Stimulated activated CD4-positive, alpha-beta T cell treated with anti-CD3 and anti-CD28 coated beads, Interleukin-15, amount 100 ng/mL, for 48 hours (primary cell): Measurements from ENCODE around the gene DDX49.
A peak's percentile ranks its signal among the peaks of the same experiment; 100 is the strongest.
"Not testable (repeated sequence)": the region's sequence is repeated elsewhere in the genome, so short reads cannot be mapped to it uniquely, and the experiment has no call there.

Source experiments
- DNase-seq, 2 donors: peaks; one replicate each; pipeline ENCODE4 v3.0.0-alpha.2; 2020; ENCODE audit warnings: low read depth in 2 of 2

Gene DDX49

DNA sequence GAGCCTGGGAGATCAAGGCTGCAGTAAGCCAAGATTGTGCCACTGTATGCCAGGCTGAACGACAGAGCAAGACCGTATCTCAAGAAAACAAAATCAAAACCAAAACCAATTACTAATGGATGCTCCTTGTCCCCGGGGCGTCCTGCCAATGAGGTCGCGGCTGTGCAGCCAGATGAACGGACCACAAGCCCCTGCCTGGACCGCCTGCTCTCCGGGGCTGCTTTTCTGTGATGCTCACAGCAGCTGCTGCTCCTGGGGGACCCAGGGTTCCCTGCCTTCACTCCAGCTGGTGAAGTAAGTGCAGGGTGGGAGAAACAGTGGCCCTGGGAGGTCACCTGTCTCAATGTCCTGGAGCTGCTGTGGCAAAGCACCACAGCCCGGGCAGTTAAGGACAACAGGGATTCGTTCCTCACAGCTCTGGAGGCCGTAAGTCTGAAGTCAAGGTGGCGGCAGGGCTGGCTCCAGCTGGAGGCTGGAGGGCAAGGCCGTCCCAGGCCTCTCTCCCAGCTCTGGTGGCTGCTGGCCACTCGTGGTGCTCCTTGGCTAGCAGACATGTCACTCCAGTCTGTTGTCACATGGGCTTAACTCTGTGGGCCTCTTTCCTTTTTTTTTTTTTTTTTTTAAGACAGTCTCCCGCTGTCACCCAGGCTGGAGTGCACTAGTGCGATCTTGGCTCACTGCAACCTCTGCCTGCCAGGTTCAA is 10.4 kb upstream of the DDX49 start:
- DNase-seq = no peak

- DNase-seq = no peak
Observed at GRCh38 chr19:18910010-18910409, 9.5 kb upstream of the DDX49 start.

GRCh38 chr19:18910801-18911436 is 8.6 kb upstream of the DDX49 start:
- no peak for DNase-seq

DNA sequence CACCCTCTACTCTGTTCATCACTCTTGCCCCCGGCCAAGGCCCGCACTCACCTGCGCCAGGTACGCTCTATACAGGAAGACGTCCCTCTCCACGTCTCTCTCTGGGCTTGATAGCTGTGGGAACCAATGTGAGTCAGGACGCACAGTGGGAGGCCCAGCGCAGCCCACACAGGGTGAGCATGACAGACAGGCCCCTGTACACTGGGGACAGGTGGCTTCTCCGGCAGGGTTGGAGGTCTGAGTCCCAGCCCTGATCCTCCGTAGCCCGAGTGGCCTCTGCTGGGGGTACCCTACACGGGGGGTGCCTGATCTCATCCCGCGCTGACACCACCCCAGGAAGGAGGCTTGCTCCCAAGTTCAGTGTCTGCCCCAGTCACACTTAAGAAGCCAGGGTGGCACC is 6.6 kb upstream of the DDX49 start:
- DNase-seq = no peak

DNA sequence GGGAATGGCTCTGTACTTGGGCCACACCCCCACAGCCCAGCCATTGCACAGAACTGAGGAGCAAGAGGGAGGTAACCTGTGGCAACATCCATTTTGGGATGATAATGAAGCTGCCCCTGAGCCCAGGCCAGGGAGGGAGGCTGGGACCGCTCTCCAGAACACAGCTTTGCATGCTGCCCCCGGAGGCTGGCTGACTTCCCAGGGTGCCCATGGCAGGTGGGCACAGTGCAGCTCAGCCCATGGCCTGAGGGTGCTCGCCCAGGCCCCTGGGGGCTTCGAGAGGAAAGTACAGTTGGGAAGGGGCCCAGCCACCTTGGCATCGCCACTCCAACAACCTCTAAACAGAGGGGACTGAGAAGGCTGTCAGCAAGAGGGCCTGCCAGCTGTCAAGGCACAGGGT is 6.0 kb upstream of the DDX49 start:
- no peak for DNase-seq

DNA sequence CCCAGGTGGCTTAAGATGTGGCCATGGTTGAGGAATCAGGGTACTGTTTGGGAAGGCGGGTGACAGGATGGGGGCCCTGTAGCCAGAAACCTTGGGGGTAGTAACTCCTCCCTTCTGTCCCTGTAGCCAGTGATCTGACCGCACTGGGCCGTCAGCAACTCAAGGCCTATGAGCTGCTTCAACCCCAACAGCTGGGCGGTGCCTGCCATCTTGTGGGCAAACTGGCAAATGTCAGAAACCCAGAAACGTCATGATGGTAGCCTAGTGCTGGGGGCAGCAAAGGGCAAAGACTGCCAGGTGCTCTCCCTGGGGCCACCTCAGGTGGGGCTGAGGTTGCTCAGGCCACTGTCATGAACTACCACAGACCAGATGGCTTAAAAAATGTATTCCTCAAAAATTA is 3.9 kb upstream of the DDX49 start:
- DNase-seq = no peak

DNA sequence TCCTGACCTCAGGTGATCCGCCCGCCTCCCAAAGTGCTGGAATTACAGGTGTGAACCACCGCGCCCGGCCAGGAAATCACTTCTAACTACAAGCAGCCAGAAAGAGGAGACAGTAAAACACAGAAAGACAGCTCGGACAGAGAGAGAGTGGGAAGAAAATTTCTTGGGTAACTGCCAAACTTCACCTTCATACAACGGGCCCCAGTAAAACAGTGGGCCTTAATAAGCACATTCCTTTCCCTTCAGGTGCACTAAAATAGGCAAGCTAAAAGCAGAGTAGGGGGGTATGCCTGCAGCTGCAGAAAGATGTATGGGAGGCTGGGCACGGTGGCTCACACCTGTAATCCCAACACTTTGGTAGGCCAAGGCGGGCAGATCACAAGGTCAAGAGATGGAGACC is 1.9 kb upstream of the DDX49 start:
- not testable (repeated sequence) for DNase-seq

GRCh38 chr19:18919900-18920214 is 342 bp downstream of the DDX49 start:
- DNase-seq = no peak

DNA sequence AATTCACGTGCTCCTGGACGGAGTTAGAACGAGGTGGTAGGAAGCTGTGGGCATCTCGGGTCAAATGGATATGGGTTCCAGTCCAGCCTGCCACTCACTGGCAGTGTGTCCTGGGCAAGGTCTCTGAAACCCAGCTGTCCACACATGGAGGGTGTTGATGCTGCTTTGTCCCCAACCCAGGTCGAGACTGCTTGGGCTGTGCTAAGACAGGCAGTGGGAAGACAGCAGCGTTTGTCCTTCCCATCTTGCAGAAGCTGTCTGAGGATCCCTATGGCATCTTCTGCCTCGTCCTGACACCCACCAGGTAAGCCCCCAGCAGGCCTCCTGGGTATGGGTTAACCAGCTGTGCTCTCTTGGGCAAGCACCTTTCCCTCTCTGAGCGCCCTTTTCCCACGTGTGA is 885 bp downstream of the DDX49 start:
- DNase-seq = no peak

- no peak for DNase-seq
Observed at GRCh38 chr19:18921593-18921992, 2.1 kb downstream of the DDX49 start.

DNA sequence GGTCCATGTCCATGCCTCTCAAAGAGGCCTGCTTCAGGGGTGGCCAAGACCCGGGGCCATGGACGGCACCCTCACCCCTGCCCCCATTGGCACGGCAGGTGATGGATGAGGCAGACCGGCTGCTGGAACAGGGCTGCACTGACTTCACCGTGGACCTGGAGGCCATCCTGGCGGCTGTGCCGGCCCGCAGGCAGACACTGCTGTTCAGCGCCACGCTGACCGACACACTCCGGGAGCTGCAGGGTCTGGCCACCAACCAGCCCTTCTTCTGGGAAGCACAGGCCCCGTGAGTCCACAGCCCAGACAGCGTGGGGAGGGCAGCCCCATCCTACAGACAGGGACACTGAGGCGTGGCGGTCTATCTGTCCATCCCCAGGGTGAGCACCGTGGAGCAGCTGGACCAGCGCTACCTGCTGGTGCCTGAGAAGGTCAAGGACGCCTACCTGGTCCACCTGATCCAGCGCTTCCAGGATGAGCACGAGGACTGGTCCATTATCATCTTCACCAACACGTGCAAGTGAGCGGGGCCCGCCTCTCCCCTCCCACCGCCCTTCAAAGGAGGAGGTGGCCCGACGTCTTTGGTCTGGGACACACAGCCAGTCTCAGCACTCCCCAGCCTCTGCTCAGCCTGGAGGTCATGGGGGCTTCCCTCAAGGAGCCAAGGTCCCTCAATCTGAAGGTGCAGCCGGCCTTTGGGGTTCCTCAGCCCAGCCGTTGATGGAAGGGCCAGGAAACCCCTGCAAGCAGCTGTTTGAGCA is 2.9 kb downstream of the DDX49 start:
- DNase-seq = no peak

- DNase-seq = no peak
Observed at GRCh38 chr19:18924684-18925213, 5.2 kb downstream of the DDX49 start.

GRCh38 chr19:18928018-18928805 is 8.7 kb downstream of the DDX49 start:
- no peak for DNase-seq

GRCh38 chr19:18929311-18929710 is 9.8 kb downstream of the DDX49 start:
- no peak for DNase-seq

DNA sequence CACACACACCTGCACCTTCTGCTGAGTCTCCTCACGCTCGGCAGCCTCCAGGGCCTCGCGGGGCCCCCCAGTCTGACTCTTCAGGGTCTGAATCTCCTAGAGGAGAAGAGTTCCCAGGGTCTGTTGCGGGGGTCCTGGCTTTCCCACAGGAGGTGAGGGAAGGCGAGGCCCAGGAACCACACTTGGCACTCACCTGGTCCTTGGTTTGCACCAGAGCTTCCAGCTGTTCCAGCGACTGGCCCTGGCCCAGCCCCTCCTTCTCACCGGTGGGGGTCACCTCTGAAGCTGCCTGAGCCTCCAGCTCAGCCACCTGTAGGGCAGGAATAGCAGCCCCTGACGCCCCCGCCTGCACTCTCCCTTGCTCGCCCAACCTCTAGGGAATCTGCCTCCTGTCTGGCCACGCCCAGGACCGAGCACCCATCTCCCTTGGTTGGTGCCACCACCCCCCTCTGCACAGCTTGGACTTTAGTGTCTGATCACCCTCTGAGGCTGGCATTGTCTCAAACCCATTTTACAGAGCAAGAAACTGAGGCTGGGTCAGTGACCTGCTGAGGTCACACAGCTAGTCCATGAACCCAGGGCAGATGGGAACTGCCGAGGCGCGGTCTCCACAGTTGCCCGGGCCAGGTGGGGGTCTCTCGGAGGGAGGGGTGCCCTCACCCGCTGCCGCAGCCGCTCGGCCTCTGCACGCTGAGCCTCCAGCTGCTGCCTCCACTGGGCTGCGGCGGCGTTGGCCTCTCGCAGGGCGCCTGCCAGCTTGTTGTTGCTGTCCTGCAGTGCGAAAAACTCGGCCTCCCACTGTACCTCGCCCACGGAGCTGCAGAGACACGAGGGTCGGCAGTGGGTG is 12.0 kb downstream of the DDX49 start:
- no peak for DNase-seq

DNA sequence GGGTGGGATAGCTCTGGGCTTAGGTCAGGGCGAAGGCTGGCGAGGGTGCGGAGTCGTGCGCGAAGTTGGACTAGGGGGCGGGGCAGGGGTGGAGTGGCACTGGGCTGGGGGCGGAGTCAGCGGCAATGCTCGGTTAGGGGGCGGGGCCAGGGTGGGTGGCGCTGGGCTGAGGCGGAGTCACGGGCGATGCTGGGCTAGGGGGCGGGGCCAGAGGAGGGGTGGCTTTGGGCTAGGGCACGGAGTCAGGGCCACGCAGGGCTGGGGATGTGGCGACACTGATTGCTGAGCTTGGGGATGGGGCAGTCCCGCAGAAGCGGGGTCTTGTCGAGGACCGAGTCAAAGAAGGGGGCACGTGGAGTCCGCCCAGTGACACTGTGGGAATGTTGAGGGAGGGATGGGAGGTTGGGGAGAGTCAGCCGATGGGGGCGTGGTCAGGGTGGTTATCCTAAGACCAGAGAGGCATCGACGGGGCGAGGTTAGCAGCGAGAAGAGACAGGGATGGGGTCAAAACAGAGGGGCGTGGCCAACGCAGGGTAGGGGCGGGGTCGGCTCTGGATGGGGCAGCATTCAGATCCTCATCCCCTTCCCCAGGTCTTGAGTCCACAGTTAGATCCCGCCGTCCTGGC is 12.8 kb downstream of the DDX49 start:
- peak; percentile 82 to 89 for DNase-seq

- DNase-seq = no peak
Observed at GRCh38 chr19:18933297-18933696, 13.8 kb downstream of the DDX49 start.

DNA sequence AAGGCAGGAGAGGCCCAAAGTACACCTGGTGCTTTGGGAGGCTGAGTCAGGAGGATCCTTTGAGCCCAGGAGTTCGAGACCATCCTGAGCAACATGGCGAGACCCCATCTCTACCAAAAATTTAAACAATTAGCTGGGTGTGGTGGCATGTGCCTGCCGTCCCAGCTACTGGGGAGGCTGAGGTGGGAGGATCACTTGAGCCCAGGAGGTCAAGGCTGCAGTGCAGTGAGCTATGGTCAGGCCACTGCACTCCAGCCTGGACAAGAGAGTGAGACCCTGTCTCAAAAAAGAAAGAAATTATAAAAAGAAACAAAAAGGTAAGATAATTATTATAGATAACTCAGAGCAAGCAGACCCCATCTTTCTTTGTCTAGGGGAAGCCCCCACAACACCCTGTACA is 19.6 kb downstream of the DDX49 start:
- DNase-seq = no peak

DNA sequence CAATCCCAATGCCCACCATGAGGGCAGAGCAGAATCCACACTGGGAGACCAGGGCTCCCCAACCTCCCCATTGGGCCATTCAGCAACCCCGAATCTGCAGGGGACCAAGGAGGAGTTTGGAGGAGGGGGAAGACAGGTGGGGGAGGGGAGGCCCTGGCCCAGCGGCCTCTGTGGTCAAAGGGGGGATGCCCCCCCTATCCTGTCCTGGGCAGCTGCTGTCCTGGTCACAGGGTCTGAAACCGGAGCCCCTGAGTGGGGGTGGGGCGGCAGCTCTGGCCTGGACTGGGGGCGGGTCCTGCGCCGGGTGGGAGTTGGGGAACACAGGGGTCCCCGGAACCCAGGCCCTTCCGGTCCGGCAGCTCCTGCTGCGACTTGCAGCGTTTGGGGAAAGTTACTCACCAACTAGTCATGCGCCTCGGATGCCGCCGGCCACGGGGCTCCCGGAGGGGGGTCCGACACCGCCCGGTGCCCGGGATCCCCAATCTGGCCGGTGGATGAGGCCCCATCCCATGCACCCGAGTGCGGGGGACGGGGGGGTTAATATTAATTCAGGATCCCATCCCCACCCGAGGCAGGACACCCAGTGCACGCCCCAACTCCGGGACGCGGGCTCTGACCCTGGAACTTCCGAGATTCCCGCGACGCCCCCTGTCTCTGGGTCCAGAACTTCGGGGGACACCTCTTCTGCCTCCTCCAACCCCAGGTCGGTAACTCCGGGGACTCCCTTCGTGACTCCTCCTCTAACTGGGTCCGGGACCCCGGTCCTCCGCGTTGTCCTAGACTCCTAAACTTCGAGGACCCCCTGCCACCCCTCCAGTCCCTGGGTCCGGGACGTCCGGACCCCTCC is 20.6 kb downstream of the DDX49 start:
- no peak for DNase-seq
